GM12878 (cell line): Measurements from ENCODE around the gene GM2A. TPM values are rescaled to one million over a fixed set of nuclear protein-coding genes. Genes with fewer than 3 reads are reported as not detected.

ENCODE experiments used
- ATAC-seq: fragments of 200-7000 bp; cut with Tn5 transposase; 3 replicates; pipeline ENCODE4 v1.9.1; 2020; ENCODE audit warnings: mild to moderate bottlenecking, moderate library complexity
- BruUV-seq: library from RNA; stranded (reverse); fragments of 400-500 nt; replicated peaks from 2 replicates; lab custom pipeline; 2021; lab: Mats Ljungman, UMichigan
- CTCF ChIA-PET: fragments of 300-600 bp; sonication (Branson Sonifier 250); formaldehyde crosslinking; extraction: SDS; loops from one replicate; lab custom pipeline; 2021; ENCODE audit warnings: inconsistent platforms; lab: Yijun Ruan, JAX
- POLR2A ChIA-PET: fragments of 350-600 bp; formaldehyde crosslinking; extraction: SDS; loops from one replicate; lab custom pipeline; 2021; ENCODE audit warnings: inconsistent platforms; lab: Charles Lee
- RAD21 ChIA-PET: fragments of 300-600 bp; sonication (Branson Sonifier 250); formaldehyde crosslinking; loops from one replicate; lab custom pipeline; 2023; ENCODE audit warnings: antibody characterized with exemption; ENCODE audit not compliant: unreplicated experiment; lab: Charles Lee
- SMC1A ChIA-PET: fragments of 300-600 bp; sonication (Branson Sonifier 250); formaldehyde crosslinking; loops from one replicate; lab custom pipeline; 2023; ENCODE audit not compliant: unreplicated experiment, uncharacterized antibody; lab: Charles Lee
- DNase-seq: peaks from one replicate; pipeline ENCODE4 v3.0.0-alpha.2; 2011; ENCODE audit warnings: low read depth, low spot score
- FAIRE-seq: peaks from 3 replicates; lab custom pipeline; 2011; peaks lifted over from hg19 to GRCh38; lab: Jason Lieb, UNC
- H2AFZ ChIP-seq: 2 replicates; pipeline ENCODE4 v1.6.0; 2011; ENCODE audit warnings: low read depth, low read length, control low read depth; ENCODE audit not compliant: control insufficient read depth
- H3K27ac ChIP-seq: 2 replicates; pipeline ENCODE4 v1.5.1; 2011; ENCODE audit warnings: control low read depth; ENCODE audit not compliant: control insufficient read depth, insufficient read depth
- H3K27me3 ChIP-seq, 2 experiments: replicated peaks in 1 of 2; 2 replicates each; pipeline versions ENCODE4 v1.6.0 to v1.6.1; 2011; ENCODE audit warnings: low read length in 1 of 2; ENCODE audit not compliant: control insufficient read depth in 2 of 2, insufficient read depth in 2 of 2
- H3K36me3 ChIP-seq, 2 experiments: 2 replicates each; pipeline ENCODE4 v1.5.1; 2011; ENCODE audit warnings: low read length in 1 of 2; ENCODE audit not compliant: control insufficient read depth in 2 of 2, insufficient read depth in 2 of 2
- H3K4me1 ChIP-seq: 2 replicates; pipeline ENCODE4 v1.6.1; 2011; ENCODE audit warnings: mild to moderate bottlenecking, low read length, moderate library complexity, mixed read lengths; ENCODE audit not compliant: control insufficient read depth, insufficient read depth
- H3K4me2 ChIP-seq: 2 replicates; pipeline ENCODE4 v1.6.0; 2011; ENCODE audit warnings: control low read depth; ENCODE audit not compliant: control insufficient read depth, insufficient read depth
- H3K4me3 ChIP-seq: fragments of 200-600 bp; sonication (generic); 2 replicates; pipeline ENCODE4 v1.5.1; 2016
- H3K79me2 ChIP-seq: 2 replicates; pipeline ENCODE4 v1.6.0; 2011; ENCODE audit warnings: low read length; ENCODE audit not compliant: control insufficient read depth, insufficient read depth
- H3K9ac ChIP-seq: 2 replicates; pipeline ENCODE4 v1.8.0; 2011; ENCODE audit warnings: low read length, control low read depth, mixed read lengths; ENCODE audit not compliant: control insufficient read depth, insufficient read depth
- H3K9me3 ChIP-seq: replicated peaks from 3 replicates; pipeline ENCODE4 v1.5.1; 2011; ENCODE audit warnings: mild to moderate bottlenecking, low read length; ENCODE audit not compliant: control insufficient read depth, insufficient read depth
- H4K20me1 ChIP-seq: 2 replicates; pipeline ENCODE4 v1.6.0; 2011; ENCODE audit not compliant: control insufficient read depth, insufficient read depth
- BRCA1 ChIP-seq: IDR thresholded peaks from 2 replicates; pipeline ENCODE4 v1.6.1; 2011; ENCODE audit warnings: low read depth, low read length, improper control_type of control experiment
- TBL1XR1 ChIP-seq: IDR thresholded peaks from 2 replicates; pipeline ENCODE4 v1.6.1; 2012; ENCODE audit warnings: low read depth, low read length, improper control_type of control experiment
- WGBS: methylation state at CpG from one replicate; pipeline ENCODE4 v1.1.6; 2016; ENCODE audit warnings: low lambda C conversion rate; ENCODE audit not compliant: insufficient replicate concordance, insufficient coverage; ENCODE audit errors: missing lambda C conversion rate; 5-methylcytosine and 5-hydroxymethylcytosine counted together
- in situ Hi-C: fragments of 300-500 bp; cut with MboI; formaldehyde crosslinking; loops from 9 replicates; pipeline ENCODE4 v1.14.3; 2018; ENCODE audit warnings: mixed read lengths
- intact Hi-C: fragments of 100-400 bp; cut with micrococcal nuclease; formaldehyde crosslinking; loops from one replicate; pipeline ENCODE4 v1.14.2; 2022; ENCODE audit not compliant: unreplicated experiment
- polyA plus RNA-seq, 11 experiments: library from polyadenylated mRNA; depleted of rRNA in 4 of 11; unstranded in 6 of 11; stranded (reverse) in 5 of 11; fragments of >200 nt; fragmentation: Nextera tagmentation in 4 of 11; fragmentation: Illumina TruSeq in 1 of 11; extraction: Ambion mirVana in 4 of 11; extraction: Trizol in 1 of 11; gene quantifications; 1 replicate in 1 of 11; 2 replicates in 10 of 11; pipeline versions ENCODE4 v1.2.1 to v1.2.3, GENCODE V29; 2011 to 2016; ENCODE audit warnings: inconsistent platforms in 2 of 11, missing spikeins in 2 of 11, low read depth in 1 of 11
- total RNA-seq, 4 experiments: library from RNA; depleted of rRNA in 3 of 4; stranded (reverse); fragments of >200 nt in 3 of 4; fragmentation: Illumina TruSeq in 1 of 4; extraction: Trizol in 1 of 4; gene quantifications; 2 replicates each; pipeline versions ENCODE4 v1.2.1 to v1.2.3, GENCODE V29; 2013 to 2021
- TF ChIP-seq, protein P1 (sequence below): IDR thresholded peaks from 2 replicates; pipeline ENCODE4 v1.6.1; 2012; ENCODE audit warnings: low read depth, low read length, improper control_type of control experiment
- TF ChIP-seq, protein P2 (sequence below): IDR thresholded peaks from 2 replicates; pipeline ENCODE4 v1.6.1; 2012; ENCODE audit warnings: mild to moderate bottlenecking, low read depth, low read length
- TF ChIP-seq, protein P3 (sequence below): IDR thresholded peaks from 2 replicates; pipeline ENCODE4 v1.6.1; 2012; ENCODE audit warnings: low read depth, low read length, improper control_type of control experiment

The GM2A gene
- total and polyA plus RNA-seq, 10 of the 15 experiments (the other 5 are each of a cell fraction or from before 2014, with no cell fraction given), result 33.6 to 106 (median 68.2) TPM

DNA sequence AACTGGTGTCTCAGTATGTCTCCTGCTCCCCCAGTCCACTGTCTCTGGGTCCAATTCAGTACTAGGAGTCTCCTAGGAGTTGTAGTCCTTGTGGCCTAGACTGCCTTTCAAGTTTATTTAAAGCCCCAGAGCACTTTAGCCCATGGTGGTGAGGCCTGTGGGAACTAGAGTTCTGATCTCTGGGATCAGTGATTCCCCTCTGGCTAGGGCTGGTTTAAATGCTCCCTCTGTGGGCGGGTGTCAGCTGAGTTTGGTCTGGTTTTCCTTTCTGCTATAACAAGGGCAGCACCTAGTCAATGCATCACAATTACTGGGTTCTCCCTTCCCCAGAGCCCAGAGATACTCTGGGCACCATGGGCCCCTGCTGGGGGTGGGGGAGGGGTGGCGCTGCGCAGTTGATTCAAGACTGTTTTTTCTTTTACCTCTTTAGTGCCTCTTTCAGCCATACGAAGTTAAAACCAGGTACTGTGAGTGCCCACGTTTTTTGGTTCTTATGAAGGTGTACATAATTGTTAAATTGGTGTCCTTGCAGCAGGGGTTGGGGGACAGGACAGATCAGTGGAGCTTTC lies 59.9 kb downstream of the GM2A start:
- Histone ChIP-seq H3K4me3 (no peak overlapping the region), H3K27me3 (no peaks in the 10 kb centered on the region; a peak in 1 of 4 replicates), H3K36me3 (no peaks in the 10 kb centered on the region), H4K20me1 (no peaks in the 10 kb centered on the region), H3K9ac (no peak overlapping the region), H3K9me3 (no peaks in the 10 kb centered on the region; the same call in 2 of the 3 replicates), H3K79me2 (no peaks in the 10 kb centered on the region), H3K4me1 (no peaks in the 10 kb centered on the region), H3K4me2 (no peak overlapping the region), H2AFZ (no peak overlapping the region), H3K27ac (no peak overlapping the region)
- 49% methylated on average over 5 of the region's 5 CpGs for WGBS
- BruUV-seq, result no TSS peak
- in situ Hi-C loops, result no loop called here
- POLR2A ChIA-PET, result no interaction called here
- FAIRE-seq (no peak), DNase-seq (no peak), ATAC-seq (no peak; the same call in 1 of the 3 replicates)
- RAD21 ChIA-PET, result interaction anchor here (1.0 to 1.3 kb wide), 3 partner anchors 15 to 148 kb away, joined by 3 to 5 read pairs (median 3); partner anchors contain the start of gene GM2A
- TF ChIP-seq, protein P1, sequence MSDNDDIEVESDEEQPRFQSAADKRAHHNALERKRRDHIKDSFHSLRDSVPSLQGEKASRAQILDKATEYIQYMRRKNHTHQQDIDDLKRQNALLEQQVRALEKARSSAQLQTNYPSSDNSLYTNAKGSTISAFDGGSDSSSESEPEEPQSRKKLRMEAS, result no peak
- no peak for TF ChIP-seq TBL1XR1
- TF ChIP-seq, protein P2, sequence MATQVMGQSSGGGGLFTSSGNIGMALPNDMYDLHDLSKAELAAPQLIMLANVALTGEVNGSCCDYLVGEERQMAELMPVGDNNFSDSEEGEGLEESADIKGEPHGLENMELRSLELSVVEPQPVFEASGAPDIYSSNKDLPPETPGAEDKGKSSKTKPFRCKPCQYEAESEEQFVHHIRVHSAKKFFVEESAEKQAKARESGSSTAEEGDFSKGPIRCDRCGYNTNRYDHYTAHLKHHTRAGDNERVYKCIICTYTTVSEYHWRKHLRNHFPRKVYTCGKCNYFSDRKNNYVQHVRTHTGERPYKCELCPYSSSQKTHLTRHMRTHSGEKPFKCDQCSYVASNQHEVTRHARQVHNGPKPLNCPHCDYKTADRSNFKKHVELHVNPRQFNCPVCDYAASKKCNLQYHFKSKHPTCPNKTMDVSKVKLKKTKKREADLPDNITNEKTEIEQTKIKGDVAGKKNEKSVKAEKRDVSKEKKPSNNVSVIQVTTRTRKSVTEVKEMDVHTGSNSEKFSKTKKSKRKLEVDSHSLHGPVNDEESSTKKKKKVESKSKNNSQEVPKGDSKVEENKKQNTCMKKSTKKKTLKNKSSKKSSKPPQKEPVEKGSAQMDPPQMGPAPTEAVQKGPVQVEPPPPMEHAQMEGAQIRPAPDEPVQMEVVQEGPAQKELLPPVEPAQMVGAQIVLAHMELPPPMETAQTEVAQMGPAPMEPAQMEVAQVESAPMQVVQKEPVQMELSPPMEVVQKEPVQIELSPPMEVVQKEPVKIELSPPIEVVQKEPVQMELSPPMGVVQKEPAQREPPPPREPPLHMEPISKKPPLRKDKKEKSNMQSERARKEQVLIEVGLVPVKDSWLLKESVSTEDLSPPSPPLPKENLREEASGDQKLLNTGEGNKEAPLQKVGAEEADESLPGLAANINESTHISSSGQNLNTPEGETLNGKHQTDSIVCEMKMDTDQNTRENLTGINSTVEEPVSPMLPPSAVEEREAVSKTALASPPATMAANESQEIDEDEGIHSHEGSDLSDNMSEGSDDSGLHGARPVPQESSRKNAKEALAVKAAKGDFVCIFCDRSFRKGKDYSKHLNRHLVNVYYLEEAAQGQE, result no peak
- TF ChIP-seq, protein P3, sequence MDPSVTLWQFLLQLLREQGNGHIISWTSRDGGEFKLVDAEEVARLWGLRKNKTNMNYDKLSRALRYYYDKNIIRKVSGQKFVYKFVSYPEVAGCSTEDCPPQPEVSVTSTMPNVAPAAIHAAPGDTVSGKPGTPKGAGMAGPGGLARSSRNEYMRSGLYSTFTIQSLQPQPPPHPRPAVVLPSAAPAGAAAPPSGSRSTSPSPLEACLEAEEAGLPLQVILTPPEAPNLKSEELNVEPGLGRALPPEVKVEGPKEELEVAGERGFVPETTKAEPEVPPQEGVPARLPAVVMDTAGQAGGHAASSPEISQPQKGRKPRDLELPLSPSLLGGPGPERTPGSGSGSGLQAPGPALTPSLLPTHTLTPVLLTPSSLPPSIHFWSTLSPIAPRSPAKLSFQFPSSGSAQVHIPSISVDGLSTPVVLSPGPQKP, result no peak
- TF ChIP-seq BRCA1, result no peak
- CTCF ChIA-PET, result interaction anchor here (1.0 to 2.2 kb wide), 5 partner anchors 15 to 211 kb away, joined by 3 to 7 read pairs (median 3); no protein-coding TSS in a partner anchor
- intact Hi-C loops, result loop anchor here (10.0 kb wide), 2 partner anchors 308 to 508 kb away; no protein-coding TSS in a partner anchor
- SMC1A ChIA-PET, result interaction anchor here (1.6 kb wide), 1 partner anchor 13 kb away, joined by 9 read pairs; no protein-coding TSS in a partner anchor
